NT2/D1 (cell line): ENCODE results near the gene DOCK9.

ENCODE experiments used
- YY1 ChIP-seq: IDR thresholded peaks from 2 replicates; pipeline ENCODE4 v1.6.1; 2011; ENCODE audit not compliant: insufficient read length, insufficient read depth
- ZNF274 ChIP-seq: IDR thresholded peaks from 2 replicates; pipeline ENCODE4 v1.6.1; 2011; ENCODE audit warnings: mild to moderate bottlenecking, low read depth, low read length

GRCh38 chr13:98997738-98998641 is 20.1 kb upstream of the DOCK9 start:
- no peak for TF ChIP-seq YY1
- TF ChIP-seq ZNF274: no peak
